B cell (primary cell): ENCODE data around the gene FGA.

Experiments
- EZH2 ChIP-seq: IDR thresholded peaks from 2 replicates; pipeline ENCODE4 v1.6.1; 2012; ENCODE audit warnings: borderline replicate concordance, low read depth, mild to moderate bottlenecking, moderate library complexity, low read length; ENCODE audit not compliant: insufficient read depth, poor library complexity, severe bottlenecking
- TF ChIP-seq, protein P1 (sequence below): fragments of 200-600 bp; IDR thresholded peaks from one replicate; pipeline ENCODE4 v1.8.0; 2022; ENCODE audit warnings: antibody characterized with exemption, mild to moderate bottlenecking

DNA sequence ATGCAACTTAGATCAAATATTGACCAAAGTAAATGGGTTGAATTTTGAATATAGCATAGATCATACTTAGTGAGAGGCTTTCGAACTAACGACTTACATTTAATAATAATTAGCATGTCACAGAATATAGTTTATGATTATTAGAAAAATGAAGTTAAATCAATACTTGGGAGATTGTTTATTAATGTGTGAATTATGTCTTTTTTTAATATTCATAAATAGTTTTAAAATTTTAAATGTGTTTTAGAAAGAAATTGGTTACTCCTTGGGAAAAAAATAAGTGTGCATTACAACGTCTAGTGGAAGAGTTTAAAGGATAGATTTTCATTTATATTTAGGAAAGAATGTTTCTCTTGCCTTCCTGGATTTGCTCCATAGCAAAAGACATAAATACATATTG is 7.3 kb downstream of the FGA start:
- TF ChIP-seq, protein P1, sequence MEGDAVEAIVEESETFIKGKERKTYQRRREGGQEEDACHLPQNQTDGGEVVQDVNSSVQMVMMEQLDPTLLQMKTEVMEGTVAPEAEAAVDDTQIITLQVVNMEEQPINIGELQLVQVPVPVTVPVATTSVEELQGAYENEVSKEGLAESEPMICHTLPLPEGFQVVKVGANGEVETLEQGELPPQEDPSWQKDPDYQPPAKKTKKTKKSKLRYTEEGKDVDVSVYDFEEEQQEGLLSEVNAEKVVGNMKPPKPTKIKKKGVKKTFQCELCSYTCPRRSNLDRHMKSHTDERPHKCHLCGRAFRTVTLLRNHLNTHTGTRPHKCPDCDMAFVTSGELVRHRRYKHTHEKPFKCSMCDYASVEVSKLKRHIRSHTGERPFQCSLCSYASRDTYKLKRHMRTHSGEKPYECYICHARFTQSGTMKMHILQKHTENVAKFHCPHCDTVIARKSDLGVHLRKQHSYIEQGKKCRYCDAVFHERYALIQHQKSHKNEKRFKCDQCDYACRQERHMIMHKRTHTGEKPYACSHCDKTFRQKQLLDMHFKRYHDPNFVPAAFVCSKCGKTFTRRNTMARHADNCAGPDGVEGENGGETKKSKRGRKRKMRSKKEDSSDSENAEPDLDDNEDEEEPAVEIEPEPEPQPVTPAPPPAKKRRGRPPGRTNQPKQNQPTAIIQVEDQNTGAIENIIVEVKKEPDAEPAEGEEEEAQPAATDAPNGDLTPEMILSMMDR = no peak
- no peak for TF ChIP-seq EZH2
